ENCODE results near the gene DENND1A.

DNA sequence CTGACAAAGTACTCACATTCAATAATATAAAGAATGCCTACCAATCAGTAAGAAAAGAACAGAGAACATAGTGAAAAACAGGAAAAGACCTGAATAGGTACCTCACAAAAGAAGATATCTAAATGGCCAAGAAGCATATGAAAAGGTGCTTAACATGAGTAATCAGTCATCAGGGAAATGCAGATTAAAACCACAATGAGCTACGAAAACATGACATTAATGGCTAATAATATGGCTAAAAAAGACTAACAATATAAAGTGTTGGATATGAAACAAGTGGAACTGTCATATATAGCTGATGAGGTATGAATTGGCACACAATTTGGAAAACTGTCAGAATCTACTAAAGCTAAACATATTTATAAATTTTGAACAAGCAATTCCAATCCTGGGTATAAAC, 18.9 kb downstream of the DENND1A start:
- TF ChIP-seq POLR2AphosphoS5 (IDR thresholded peaks at IDR 0.05; ENCODE audit: low read depth): no peak
- no peak for TF ChIP-seq EZH2phosphoT487 (IDR thresholded peaks at IDR 0.05; ENCODE audit: unreplicated experiment)
- TF ChIP-seq, protein P1, sequence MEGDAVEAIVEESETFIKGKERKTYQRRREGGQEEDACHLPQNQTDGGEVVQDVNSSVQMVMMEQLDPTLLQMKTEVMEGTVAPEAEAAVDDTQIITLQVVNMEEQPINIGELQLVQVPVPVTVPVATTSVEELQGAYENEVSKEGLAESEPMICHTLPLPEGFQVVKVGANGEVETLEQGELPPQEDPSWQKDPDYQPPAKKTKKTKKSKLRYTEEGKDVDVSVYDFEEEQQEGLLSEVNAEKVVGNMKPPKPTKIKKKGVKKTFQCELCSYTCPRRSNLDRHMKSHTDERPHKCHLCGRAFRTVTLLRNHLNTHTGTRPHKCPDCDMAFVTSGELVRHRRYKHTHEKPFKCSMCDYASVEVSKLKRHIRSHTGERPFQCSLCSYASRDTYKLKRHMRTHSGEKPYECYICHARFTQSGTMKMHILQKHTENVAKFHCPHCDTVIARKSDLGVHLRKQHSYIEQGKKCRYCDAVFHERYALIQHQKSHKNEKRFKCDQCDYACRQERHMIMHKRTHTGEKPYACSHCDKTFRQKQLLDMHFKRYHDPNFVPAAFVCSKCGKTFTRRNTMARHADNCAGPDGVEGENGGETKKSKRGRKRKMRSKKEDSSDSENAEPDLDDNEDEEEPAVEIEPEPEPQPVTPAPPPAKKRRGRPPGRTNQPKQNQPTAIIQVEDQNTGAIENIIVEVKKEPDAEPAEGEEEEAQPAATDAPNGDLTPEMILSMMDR (conservative IDR thresholded peaks at IDR 0.05; ENCODE audit: low read depth in 2 of 2): no peak
- no peak for TF ChIP-seq CREB1 (CRISPR knock-in tag; IDR thresholded peaks at IDR 0.05; ENCODE audit: low read depth)
